Right lobe of liver (tissue), 4 donors: Measurements from ENCODE around the gene CDX2.

ENCODE experiments used
- POLR2A ChIP-seq: fragments of 450-650 bp; IDR thresholded peaks from one replicate; pipeline ENCODE4 v1.6.1; 2017; ENCODE audit warnings: antibody characterized with exemption, mild to moderate bottlenecking
- TF ChIP-seq, protein P1 (sequence below), 4 donors: fragments of 200-600 bp in 3 of 4; fragments of 450-650 bp in 1 of 4; IDR thresholded peaks; one replicate each; pipeline versions ENCODE4 v1.5.1 to v1.8.0; 2016 to 2022; ENCODE audit warnings: antibody characterized with exemption in 4 of 4, mild to moderate bottlenecking in 2 of 4
- donor health status: DM: no; HTN: no; CAD: no.
- donor health status: DM: no; HTN: no; CAD: no.
- donor health status: DM: no; HTN: yes; CAD: no.

DNA sequence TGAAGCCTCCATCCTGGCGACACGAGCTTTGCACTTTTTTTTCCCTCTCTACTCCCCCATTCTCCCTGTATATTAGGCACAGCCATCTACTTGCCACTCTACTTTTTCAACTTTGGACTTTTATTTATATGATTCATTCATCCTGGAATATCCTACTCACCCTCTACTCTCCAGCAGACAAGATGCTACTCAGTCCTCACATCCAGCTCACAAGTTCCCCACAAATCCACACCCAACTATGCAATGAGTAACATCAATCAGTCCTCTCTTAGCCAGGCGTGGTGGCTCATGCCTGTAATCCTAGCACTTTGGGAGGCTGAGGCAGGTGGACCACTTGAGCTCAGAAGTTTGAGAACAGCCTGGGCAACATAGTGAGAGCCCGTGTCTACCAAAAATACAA is 43.3 kb upstream of the CDX2 start:
- TF ChIP-seq, protein P1, sequence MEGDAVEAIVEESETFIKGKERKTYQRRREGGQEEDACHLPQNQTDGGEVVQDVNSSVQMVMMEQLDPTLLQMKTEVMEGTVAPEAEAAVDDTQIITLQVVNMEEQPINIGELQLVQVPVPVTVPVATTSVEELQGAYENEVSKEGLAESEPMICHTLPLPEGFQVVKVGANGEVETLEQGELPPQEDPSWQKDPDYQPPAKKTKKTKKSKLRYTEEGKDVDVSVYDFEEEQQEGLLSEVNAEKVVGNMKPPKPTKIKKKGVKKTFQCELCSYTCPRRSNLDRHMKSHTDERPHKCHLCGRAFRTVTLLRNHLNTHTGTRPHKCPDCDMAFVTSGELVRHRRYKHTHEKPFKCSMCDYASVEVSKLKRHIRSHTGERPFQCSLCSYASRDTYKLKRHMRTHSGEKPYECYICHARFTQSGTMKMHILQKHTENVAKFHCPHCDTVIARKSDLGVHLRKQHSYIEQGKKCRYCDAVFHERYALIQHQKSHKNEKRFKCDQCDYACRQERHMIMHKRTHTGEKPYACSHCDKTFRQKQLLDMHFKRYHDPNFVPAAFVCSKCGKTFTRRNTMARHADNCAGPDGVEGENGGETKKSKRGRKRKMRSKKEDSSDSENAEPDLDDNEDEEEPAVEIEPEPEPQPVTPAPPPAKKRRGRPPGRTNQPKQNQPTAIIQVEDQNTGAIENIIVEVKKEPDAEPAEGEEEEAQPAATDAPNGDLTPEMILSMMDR (IDR thresholded peaks at IDR 0.05) = no peak
- TF ChIP-seq POLR2A = no peak
